Transverse colon (tissue), 4 donors: ENCODE measurements around the gene LIN7C.

Experiments
- CTCF ChIP-seq, 5 experiments: fragments of 200-600 bp in 3 of 5; fragments of 450-650 bp in 2 of 5; sonication (generic) in 3 of 5; IDR thresholded peaks; 1 replicate in 2 of 5; 2 replicates in 3 of 5; pipeline ENCODE4 v1.5.1; 2016 to 2017; ENCODE audit warnings: antibody characterized with exemption in 5 of 5, inconsistent platforms in 3 of 5, mild to moderate bottlenecking in 2 of 5, moderate library complexity in 1 of 5
- EP300 ChIP-seq: sonication (generic); formaldehyde crosslinking; IDR thresholded peaks from one replicate; pipeline ENCODE4 v1.6.1; 2017; ENCODE audit warnings: antibody characterized with exemption, low read depth
- POLR2A ChIP-seq: fragments of 450-650 bp; IDR thresholded peaks from one replicate; pipeline ENCODE4 v1.6.1; 2016; ENCODE audit warnings: antibody characterized with exemption, mild to moderate bottlenecking, moderate library complexity
- POLR2AphosphoS5 ChIP-seq, 3 donors: sonication (generic); formaldehyde crosslinking; IDR thresholded peaks; one replicate each; pipeline ENCODE4 v1.6.1; 2016; ENCODE audit warnings: antibody characterized with exemption in 3 of 3

GRCh38 chr11:27459191-27459590 is 47.4 kb downstream of the LIN7C start:
- TF ChIP-seq CTCF (IDR thresholded peaks at IDR 0.05) (no peak), POLR2A (no peak), POLR2AphosphoS5 (IDR thresholded peaks at IDR 0.05) (no peak), EP300 (no peak)
